K562 (cell line): ENCODE measurements around the gene GRIP1. TPM values are rescaled to one million over a fixed set of nuclear protein-coding genes. Genes with fewer than 3 reads are reported as not detected.

Experiments used
- ATAC-seq: fragments of 200-7000 bp; cut with Tn5 transposase; 3 replicates; pipeline ENCODE4 v1.9.1; 2020; ENCODE audit warnings: moderate library complexity
- BruUV-seq: library from RNA; stranded (reverse); fragments of 400-500 nt; replicated peaks from 2 replicates; lab custom pipeline; 2021; lab: Mats Ljungman, UMichigan
- CTCF ChIA-PET: fragments of 300-600 bp; formaldehyde crosslinking; extraction: SDS; loops from one replicate; lab custom pipeline; 2021; ENCODE audit warnings: low intra/inter-chr PET ratio; lab: Yijun Ruan, JAX
- POLR2A ChIA-PET: fragments of 300-600, 350-650 bp; sonication (Branson Sonifier 250); formaldehyde crosslinking; extraction: SDS; loops from one replicate; lab custom pipeline; 2021; ENCODE audit warnings: antibody characterized with exemption, inconsistent platforms; lab: Yijun Ruan, JAX
- DNase-seq, 4 experiments: peaks; one replicate each; pipeline versions ENCODE4 v3.0.0 to v3.0.0-alpha.2; 2011 to 2018; ENCODE audit warnings: low spot score in 3 of 4, mixed read lengths in 3 of 4; ENCODE audit errors: extremely low read depth in 1 of 4
- FAIRE-seq: peaks from 2 replicates; lab custom pipeline; 2011; peaks lifted over from hg19 to GRCh38; lab: Jason Lieb, UNC
- H2AFZ ChIP-seq: 2 replicates; pipeline ENCODE4 v1.6.0; 2011; ENCODE audit warnings: low read depth, low read length, control low read depth, inconsistent platforms
- H3K27ac ChIP-seq: fragments of 200-600 bp; 3 replicates; pipeline ENCODE4 v1.8.0; 2011; ENCODE audit warnings: low read depth, mild to moderate bottlenecking, control low read depth, inconsistent platforms, low read length, moderate library complexity, mixed read lengths; ENCODE audit errors: extremely low read depth
- H3K27me3 ChIP-seq, 2 experiments: fragments of 300-600 bp in 1 of 2; 2 replicates in 1 of 2; 3 replicates in 1 of 2; pipeline versions ENCODE4 v1.6.0 to v1.8.0; 2011; ENCODE audit warnings: inconsistent platforms in 2 of 2, low read length in 2 of 2, mild to moderate bottlenecking in 1 of 2, mixed read lengths in 1 of 2, moderate library complexity in 1 of 2; ENCODE audit not compliant: control insufficient read depth in 2 of 2, insufficient read depth in 2 of 2
- H3K36me3 ChIP-seq: fragments of 300-600 bp; 3 replicates; pipeline ENCODE4 v1.8.0; 2011; ENCODE audit warnings: mild to moderate bottlenecking, low read length, inconsistent platforms; ENCODE audit not compliant: control insufficient read depth, insufficient read depth
- H3K4me1 ChIP-seq, 2 experiments: fragments of 200-600 bp in 1 of 2; replicated peaks in 1 of 2; 2 replicates in 1 of 2; 3 replicates in 1 of 2; pipeline versions ENCODE4 v1.5.1 to v1.8.0; 2011; ENCODE audit warnings: inconsistent platforms in 2 of 2, low read length in 2 of 2, mild to moderate bottlenecking in 1 of 2, mixed read lengths in 1 of 2, moderate library complexity in 1 of 2; ENCODE audit not compliant: control insufficient read depth in 2 of 2, insufficient read depth in 2 of 2
- H3K4me2 ChIP-seq: 2 replicates; pipeline ENCODE4 v1.6.1; 2011; ENCODE audit warnings: low read length, control low read depth, inconsistent platforms, mixed read lengths; ENCODE audit not compliant: insufficient read depth
- H3K4me3 ChIP-seq: fragments of 200-600 bp; sonication (generic), shearing (Covaris generic); 2 replicates; pipeline ENCODE4 v1.5.1; 2016; ENCODE audit warnings: control low read depth, inconsistent platforms
- H3K79me2 ChIP-seq: fragments of 200-600 bp; 3 replicates; pipeline ENCODE4 v1.8.0; 2011; ENCODE audit warnings: low read length, inconsistent platforms; ENCODE audit not compliant: control insufficient read depth, insufficient read depth
- H3K9ac ChIP-seq, 2 experiments: 2 replicates each; pipeline versions ENCODE4 v1.6.0 to v1.6.1; 2011; ENCODE audit warnings: low read depth in 2 of 2, low read length in 2 of 2, control low read depth in 1 of 2, inconsistent platforms in 1 of 2, mild to moderate bottlenecking in 1 of 2, mixed read lengths in 1 of 2; ENCODE audit not compliant: insufficient read depth in 1 of 2
- H3K9me1 ChIP-seq: one replicate; pipeline ENCODE4 v1.6.0; 2011; ENCODE audit warnings: inconsistent platforms, mild to moderate bottlenecking, low read length, moderate library complexity; ENCODE audit not compliant: control insufficient read depth, insufficient read depth
- H3K9me3 ChIP-seq: replicated peaks from 2 replicates; pipeline ENCODE4 v1.5.1; 2011; ENCODE audit warnings: low read depth, low read length, inconsistent platforms; ENCODE audit not compliant: control insufficient read depth, insufficient read depth
- H4K20me1 ChIP-seq: replicated peaks from 2 replicates; pipeline ENCODE4 v1.6.1; 2011; ENCODE audit warnings: low read length, inconsistent platforms, mixed read lengths; ENCODE audit not compliant: control insufficient read depth, insufficient read depth
- BCLAF1 ChIP-seq, 2 experiments: fragments of 450-650 bp in 1 of 2; IDR thresholded peaks; 2 replicates each; pipeline ENCODE4 v1.6.1; 2011 to 2017; ENCODE audit warnings: low read depth in 2 of 2, antibody characterized with exemption in 1 of 2, borderline replicate concordance in 1 of 2, low read length in 1 of 2, mild to moderate bottlenecking in 1 of 2, mixed read lengths in 1 of 2; ENCODE audit not compliant: control insufficient read depth in 1 of 2
- CBX2 ChIP-seq: fragments of 200-600 bp; sonication (generic); IDR thresholded peaks from one replicate; pipeline ENCODE4 v1.6.1; 2012; ENCODE audit warnings: mild to moderate bottlenecking, low read length, inconsistent platforms; ENCODE audit not compliant: insufficient read depth, poor library complexity, severe bottlenecking
- CHD4 ChIP-seq: fragments of 200-600 bp; sonication (generic); IDR thresholded peaks from 3 replicates; pipeline ENCODE4 v1.6.1; 2012; ENCODE audit warnings: low read depth, mild to moderate bottlenecking, mixed read lengths, low read length, inconsistent platforms; ENCODE audit not compliant: insufficient read depth, insufficient replicate concordance, poor library complexity, severe bottlenecking
- ERF ChIP-seq: fragments of 450-650 bp; formaldehyde crosslinking; IDR thresholded peaks from 2 replicates; pipeline ENCODE4 v1.4.0; 2020; ENCODE audit warnings: mild to moderate bottlenecking, mixed read lengths
- HCFC1 ChIP-seq: IDR thresholded peaks from 2 replicates; pipeline ENCODE4 v1.6.1; 2012; ENCODE audit warnings: low read depth, low read length, improper control_type of control experiment
- NFYB ChIP-seq: IDR thresholded peaks from 2 replicates; pipeline ENCODE4 v1.6.1; 2011; ENCODE audit warnings: mild to moderate bottlenecking, moderate library complexity; ENCODE audit not compliant: insufficient read length; ENCODE audit errors: extremely low read depth
- SIX5 ChIP-seq, 2 experiments: IDR thresholded peaks; 2 replicates each; pipeline ENCODE4 v1.6.1; 2011; ENCODE audit warnings: low read length in 2 of 2, borderline replicate concordance in 1 of 2, low read depth in 1 of 2, mild to moderate bottlenecking in 1 of 2, moderate library complexity in 1 of 2; ENCODE audit not compliant: insufficient read depth in 1 of 2
- TFAP4 ChIP-seq: sonication (generic); formaldehyde crosslinking; IDR thresholded peaks from 2 replicates; pipeline ENCODE4 v1.8.0; 2022; ENCODE audit warnings: missing genetic modification reagents, mild to moderate bottlenecking, moderate library complexity, borderline replicate concordance
- ZBTB33 ChIP-seq: sonication (generic); formaldehyde crosslinking; IDR thresholded peaks from 2 replicates; pipeline ENCODE4 v1.8.1; 2023; ENCODE audit warnings: mild to moderate bottlenecking, missing genetic modification reagents
- ZNF146 ChIP-seq: IDR thresholded peaks from one replicate; pipeline ENCODE4 v1.6.1; 2018; ENCODE audit warnings: missing compliant biosample characterization; ENCODE audit not compliant: unreplicated experiment
- in situ Hi-C: fragments of 300-500 bp; cut with MboI; formaldehyde crosslinking; loops from 4 replicates; pipeline ENCODE4 v1.15.0; 2018; ENCODE audit warnings: inconsistent platforms, mixed read lengths
- intact Hi-C: fragments of 100-400 bp; cut with micrococcal nuclease; formaldehyde crosslinking; loops from 2 replicates; pipeline ENCODE4 v1.14.2; 2022
- polyA plus RNA-seq, 8 experiments: library from polyadenylated mRNA; depleted of rRNA in 4 of 8; stranded (reverse) in 5 of 8; unstranded in 3 of 8; fragments of >200 nt; fragmentation: Nextera tagmentation in 2 of 8; fragmentation: Illumina TruSeq in 1 of 8; extraction: Ambion mirVana in 2 of 8; extraction: Trizol in 1 of 8; gene quantifications; 2 replicates each; pipeline versions ENCODE4 v1.2.1 to v1.2.3, GENCODE V29; 2011 to 2014; ENCODE audit warnings: inconsistent platforms in 1 of 8, missing spikeins in 1 of 8
- total RNA-seq, 7 experiments: library from RNA; depleted of rRNA in 6 of 7; stranded (reverse); fragments of >200 nt in 6 of 7; fragmentation: Illumina TruSeq in 2 of 7; extraction: Trizol in 2 of 7; gene quantifications; 2 replicates each; pipeline versions ENCODE4 v1.2.1 to v1.2.3, GENCODE V29; 2011 to 2021; ENCODE audit warnings: low replicate concordance in 1 of 7
- TF ChIP-seq, protein P1 (sequence below): fragments of 150-350 bp; conservative IDR thresholded peaks from 2 replicates; pipeline ENCODE4 v1.6.1; 2014; ENCODE audit warnings: low read length

The GRIP1 gene
- total and polyA plus RNA-seq, 9 of the 15 experiments (the other 6 are each of a cell fraction or from before 2014, with no cell fraction given) = 0.28 to 1.2 (median 0.45) TPM

- Histone ChIP-seq H2AFZ (peak overlapping the region; percentile 44; the same call in 1 of the 2 replicates), H3K9ac (no peak overlapping the region), H3K4me2 (no peak overlapping the region), H3K9me1 (no peaks in the 10 kb centered on the region), H3K4me1 (no peaks in the 10 kb centered on the region), H3K4me3 (no peak overlapping the region), H4K20me1 (no peaks in the 10 kb centered on the region), H3K9me3 (no peaks in the 10 kb centered on the region), H3K79me2 (no peaks in the 10 kb centered on the region), H3K36me3 (no peaks in the 10 kb centered on the region), H3K27ac (no peak overlapping the region), H3K27me3 (no peaks in the 10 kb centered on the region)
- intact Hi-C loops = no loop called here
- FAIRE-seq (no peak), DNase-seq (peak; percentile 10 to 26 (median 17)), ATAC-seq (peak; percentile 83)
- ChIA-PET CTCF (no interaction called here), POLR2A (no interaction called here)
- BruUV-seq = no TSS peak
- in situ Hi-C loops = no loop called here
- TF ChIP-seq NFYB (peak; percentile 40), ZNF146 (CRISPR knock-in tag) (no peak), CBX2 (no peak), ZBTB33 (CRISPR knock-in tag) (no peak), SIX5 (IDR thresholded peaks at IDR 0.05; ENCODE audit: borderline replicate concordance in 1 of 2, insufficient read depth in 1 of 2, low read depth in 1 of 2, low read length in 2 of 2) (peak in 1 of 2 experiments; percentile 22; a peak in 1 of 4 replicates), BCLAF1 (IDR thresholded peaks at IDR 0.05; ENCODE audit: borderline replicate concordance in 1 of 2, control insufficient read depth in 1 of 2, low read depth in 2 of 2, low read length in 1 of 2) (no peak), TFAP4 (no peak), ERF (no peak), HCFC1 (peak; percentile 67), CHD4 (no peak)
- TF ChIP-seq, protein P1, sequence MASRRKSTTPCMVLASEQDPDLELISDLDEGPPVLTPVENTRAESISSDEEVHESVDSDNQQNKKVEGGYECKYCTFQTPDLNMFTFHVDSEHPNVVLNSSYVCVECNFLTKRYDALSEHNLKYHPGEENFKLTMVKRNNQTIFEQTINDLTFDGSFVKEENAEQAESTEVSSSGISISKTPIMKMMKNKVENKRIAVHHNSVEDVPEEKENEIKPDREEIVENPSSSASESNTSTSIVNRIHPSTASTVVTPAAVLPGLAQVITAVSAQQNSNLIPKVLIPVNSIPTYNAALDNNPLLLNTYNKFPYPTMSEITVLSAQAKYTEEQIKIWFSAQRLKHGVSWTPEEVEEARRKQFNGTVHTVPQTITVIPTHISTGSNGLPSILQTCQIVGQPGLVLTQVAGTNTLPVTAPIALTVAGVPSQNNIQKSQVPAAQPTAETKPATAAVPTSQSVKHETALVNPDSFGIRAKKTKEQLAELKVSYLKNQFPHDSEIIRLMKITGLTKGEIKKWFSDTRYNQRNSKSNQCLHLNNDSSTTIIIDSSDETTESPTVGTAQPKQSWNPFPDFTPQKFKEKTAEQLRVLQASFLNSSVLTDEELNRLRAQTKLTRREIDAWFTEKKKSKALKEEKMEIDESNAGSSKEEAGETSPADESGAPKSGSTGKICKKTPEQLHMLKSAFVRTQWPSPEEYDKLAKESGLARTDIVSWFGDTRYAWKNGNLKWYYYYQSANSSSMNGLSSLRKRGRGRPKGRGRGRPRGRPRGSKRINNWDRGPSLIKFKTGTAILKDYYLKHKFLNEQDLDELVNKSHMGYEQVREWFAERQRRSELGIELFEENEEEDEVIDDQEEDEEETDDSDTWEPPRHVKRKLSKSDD = no peak
These were observed 210.9 kb downstream of the GRIP1 start for GRCh38 chr12:66467932-66468331.
